GM21576 (cell line): ENCODE data around the gene MYH7.

ENCODE experiments used
- ATAC-seq: cut with Tn5 transposase; IDR thresholded peaks from one replicate; pipeline ENCODE4 v1.9.1; 2021; ENCODE audit warnings: mild to moderate bottlenecking, moderate library complexity; ENCODE audit not compliant: unreplicated experiment

Gene MYH7

DNA sequence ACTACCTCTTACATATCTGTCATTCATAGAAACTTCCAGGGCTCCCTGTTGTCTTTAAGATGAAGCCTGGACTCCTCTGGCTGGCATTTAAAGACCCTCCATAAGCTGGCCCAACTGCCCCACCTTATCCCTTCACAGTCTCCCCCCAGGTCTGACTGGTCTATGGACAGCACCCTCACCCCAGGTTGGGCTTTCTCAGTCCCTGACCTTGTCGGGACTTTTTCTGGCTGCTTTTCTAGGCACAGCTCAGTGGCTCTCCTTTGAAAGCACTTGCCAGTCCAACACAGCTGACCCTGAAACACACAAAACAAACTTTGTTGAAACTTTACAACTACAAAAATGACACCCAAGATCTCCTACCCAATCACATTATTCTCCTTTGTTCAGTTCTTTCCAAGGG, 13.9 kb upstream of the MYH7 start:
- ATAC-seq = no peak

DNA sequence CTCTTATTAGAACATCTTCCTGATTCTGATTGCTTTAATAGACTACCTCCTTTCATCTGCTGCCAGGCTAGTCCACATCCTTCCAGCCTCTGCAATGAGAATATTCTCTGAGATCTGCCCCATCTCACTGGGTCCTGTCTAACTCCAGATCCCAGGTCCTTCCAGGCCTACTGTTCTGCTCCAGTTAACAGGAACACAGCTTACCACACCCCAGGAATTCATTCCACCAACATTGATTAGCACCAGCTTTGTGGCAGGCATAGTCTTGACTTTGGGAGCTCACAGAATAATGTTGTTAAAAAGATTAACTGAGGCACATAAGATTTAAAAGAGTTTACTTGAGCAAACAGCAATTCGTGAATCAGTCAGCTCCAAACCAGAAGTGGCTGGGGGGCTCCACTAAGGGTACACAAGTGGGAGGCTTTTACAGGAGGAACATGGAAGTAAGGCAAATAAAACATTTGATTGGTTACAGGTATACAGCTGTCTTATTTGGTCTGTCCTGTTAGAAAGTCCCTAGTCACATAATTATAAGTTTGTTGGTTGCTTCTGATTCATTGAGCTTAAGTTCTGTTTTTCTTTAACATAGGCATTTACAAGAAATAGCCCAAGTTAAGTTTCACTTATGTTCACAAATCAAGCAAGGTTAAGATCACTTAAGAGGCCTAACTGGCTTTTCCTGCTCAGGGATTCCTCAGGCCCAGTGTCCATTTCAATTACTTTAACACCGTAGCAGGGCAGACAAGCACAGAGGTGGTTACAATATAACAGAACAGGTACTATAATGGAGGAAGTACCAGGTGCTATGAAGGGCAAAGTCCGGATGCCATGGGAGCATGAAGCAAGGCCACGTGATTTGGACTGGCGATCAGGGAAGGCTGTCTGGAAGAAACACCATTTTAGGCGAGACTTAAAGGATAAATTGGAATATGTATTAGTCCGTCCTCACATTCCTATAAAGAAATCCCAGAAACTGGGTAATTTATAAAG, 12.2 kb upstream of the MYH7 start:
- ATAC-seq = no peak

DNA sequence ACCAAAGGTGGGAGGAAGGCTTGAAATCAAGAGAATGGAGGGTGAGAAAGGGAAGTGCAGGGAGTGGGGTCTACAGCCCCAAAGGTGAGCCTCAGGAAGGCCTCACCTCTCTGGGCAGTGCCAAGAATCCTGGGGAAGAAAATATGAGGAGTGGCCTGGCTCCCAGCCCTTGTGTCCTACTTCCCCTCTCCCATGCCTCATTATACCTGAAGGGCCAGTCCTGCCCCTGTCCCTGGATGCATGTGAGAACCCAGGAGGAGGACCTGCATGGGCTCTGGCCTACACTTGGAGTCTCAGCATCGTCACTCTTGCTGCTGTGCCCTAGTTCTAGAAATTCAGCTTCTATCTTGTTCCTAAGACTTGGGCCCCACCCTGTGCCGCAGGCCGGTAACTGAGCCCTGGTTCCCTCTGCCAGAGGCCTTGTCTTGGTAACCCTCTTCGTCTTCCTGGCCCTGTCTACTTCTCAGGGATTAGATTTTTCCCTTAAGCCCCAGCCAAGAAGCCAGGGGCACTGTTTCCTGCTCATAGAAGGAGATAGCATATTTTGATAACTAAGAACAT, 10.9 kb upstream of the MYH7 start:
- no peak for ATAC-seq

DNA sequence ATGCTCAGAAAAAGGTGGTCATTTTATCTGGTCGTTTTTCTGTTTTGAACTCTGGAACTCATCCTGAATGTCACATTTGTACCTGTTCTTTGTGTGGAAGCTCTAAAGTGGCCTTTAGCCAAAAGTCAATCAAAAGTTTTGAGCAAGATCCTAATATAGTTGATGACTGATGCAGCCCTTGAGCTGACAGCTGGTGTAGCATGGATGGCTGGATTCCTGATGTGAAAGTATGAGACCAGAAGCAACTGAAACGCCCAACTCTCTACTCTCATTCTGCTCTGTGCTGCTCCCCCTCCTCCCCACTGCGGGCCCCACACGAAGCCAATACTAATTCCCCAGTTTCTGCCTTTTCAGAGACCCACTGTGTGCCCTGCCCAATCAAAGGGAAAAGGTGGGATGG, 10.3 kb upstream of the MYH7 start:
- no peak for ATAC-seq

DNA sequence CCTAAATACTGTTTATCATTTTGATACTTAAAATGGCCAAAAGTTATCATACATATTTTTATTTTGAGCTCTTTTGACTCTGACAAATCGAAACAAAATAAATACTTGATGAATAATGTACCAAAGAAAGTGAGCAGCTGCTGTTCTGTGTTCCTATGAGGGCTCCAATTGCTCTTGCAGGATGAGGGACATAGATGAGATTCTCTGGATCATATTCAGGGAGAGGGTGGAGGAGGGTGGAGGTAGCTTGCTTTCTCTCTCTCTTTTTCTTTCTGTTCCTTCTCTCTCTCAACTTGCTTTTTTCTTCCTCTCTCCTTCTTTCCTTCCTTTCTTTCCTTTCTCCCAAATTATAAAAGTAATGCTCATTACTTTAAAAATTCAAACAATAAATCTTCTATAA, 8.9 kb upstream of the MYH7 start:
- ATAC-seq = no peak

DNA sequence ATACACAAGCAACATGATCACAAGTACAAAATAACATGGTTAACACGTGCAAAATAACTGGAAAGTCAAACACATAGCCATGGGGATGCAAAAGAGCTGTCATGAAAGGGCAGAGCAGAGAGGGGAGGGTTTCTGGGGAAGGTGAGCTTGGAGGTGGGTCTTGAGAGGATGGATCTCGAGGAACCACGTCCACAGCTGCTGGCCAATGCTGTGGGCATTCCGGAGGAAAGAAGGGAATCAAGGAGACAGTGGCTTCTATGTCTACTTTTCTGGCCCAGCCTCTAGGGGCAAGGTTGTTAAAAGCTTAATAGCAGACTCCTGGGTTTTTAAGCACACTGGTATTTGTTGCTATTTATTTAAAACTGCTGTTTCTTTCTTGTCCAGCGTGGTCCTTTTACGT, 8.4 kb upstream of the MYH7 start:
- no peak for ATAC-seq

DNA sequence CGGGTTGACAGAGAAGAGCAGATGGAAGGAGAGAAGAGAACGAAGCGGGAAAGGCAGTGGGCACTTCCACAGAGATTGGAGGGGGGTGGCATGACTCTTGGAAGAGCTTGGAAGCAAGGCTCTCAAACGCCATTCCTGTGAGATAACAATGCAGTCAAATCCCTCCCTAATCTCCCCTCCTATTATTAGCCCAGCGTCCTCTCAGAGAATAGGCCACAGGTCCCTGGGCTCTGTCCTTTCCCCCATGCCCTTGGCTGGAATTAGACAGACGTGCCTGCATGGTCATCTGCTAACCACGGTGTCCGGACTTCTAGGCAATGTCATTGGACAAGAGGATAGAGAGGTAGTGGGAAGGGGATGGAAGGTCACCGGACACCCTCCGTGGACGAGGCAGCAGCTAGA, 8.0 kb upstream of the MYH7 start:
- no peak for ATAC-seq

DNA sequence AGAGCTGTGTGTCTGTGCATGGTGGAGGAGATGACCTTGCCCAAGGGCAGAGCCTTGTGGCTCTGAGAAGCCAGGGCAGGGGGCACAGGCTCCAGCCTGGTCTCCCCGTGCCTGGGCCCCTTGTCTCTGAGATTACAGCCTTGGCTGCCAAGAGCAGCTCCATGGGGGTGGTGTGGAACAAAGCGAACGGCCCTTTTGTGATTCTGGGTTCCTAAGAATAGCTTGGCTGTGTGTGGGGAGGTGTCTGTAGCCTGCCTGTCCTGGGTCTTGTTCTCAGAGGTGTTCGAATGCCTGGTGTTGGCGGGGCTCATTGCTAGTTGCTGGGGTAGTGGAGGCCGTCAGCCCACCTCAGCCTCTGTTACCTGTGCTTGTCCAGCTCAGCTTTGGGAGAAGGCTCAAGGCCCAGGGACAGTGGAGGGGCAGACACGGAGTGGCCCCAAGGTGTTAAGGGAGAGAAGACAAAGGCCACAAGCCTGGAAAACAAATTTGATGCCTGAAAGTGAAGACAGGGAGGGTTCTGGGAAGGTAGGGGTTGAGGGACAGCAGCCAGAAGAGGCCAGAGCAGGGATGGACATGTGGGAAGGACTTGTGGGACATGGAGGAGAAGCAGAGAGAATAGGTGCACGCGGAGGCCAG, 7.4 kb upstream of the MYH7 start:
- no peak for ATAC-seq

DNA sequence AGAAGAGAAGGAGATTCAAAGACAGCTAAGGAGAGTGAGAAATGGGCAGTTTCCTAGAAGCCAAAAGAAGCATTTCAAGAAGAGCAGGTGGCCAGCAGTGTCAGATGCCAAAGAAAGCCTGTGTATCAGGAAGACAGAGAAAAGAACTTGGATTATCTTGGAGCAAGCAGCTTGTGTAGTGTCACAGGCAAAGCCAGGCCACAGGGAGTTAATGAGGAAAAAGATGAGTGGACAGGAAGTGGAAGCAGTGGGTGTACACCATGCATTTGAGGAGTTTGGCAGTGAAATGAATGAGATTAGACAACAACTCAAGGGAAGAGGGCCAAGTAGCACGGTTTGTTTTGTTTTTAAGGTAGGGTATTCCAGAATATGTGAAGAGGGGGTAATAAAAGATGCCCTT, 5.6 kb upstream of the MYH7 start:
- ATAC-seq = no peak

DNA sequence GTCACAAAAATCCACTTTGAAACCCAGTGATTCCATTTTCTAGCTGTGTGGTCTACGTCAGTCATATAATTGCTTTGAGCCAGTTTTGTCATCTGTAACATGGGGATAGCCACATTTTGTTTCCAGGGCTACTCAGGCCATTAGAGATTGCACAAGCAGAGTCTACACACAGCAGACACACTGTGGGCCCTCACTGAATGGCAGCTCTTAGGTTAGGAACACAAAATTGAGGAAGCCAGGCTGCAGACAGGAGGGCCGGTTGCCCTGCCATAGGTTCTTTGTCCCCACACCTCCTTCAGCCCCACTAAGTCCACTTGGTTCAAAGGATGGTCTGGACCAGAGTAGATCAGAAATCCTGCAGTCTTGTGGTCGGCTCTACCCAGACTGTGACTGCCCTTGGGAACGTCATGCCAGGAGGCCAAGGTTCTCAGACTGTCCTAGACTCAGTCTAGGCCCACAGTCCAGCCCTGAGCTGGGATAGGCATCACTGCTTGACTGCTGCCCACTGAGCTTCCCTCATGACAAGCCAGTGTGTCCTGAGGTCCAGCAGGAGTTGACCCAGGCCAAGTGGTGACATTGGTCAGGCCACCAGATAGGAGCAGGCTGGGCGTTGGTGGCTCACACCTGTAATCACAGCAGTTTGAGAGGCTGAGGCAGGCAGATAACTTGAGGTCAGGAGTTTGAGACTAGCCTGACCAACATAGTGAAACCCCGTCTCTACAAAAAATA, 3.8 kb upstream of the MYH7 start:
- no peak for ATAC-seq

DNA sequence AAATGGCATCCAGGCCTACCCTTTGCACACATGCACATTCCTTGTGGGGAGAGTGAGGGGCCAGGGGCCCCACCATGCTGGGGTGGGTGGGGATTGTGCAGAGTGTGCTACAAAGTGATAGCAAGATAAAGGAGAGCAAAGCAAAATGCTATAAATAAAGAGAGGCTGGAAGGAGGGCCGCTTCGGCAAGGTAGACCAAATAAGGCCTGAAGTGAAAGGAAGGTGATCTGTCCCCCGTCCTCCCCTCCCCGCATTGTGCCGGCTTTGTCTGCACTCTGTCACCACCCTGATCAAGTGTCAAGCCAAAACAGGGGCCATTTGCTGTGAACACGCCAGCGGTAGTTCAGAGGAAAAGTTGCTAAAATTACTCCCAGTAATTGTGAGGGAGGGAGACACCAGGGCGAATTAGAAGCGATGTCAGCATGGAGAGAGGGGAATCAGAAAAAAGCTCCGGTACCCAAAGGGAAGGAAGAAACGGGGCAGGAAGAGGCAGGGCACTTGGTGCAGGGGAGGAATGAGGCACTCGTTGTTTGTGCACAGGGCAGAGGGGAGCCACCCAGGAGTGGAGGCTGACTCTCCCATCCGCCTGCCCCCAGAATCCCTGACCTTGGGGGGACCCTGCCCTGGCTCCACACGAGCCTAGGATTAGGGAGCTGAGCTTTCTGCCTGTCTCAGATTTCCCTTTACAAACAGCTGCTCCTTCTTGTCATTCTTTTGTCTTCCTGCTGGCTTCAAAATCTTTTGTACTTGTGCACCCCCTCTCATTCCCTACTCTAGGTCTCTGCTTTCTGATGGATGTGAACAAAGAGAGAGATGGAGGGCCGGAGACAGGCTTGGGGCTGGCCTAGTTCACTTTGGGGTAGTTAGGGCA, 2.9 kb upstream of the MYH7 start:
- no peak for ATAC-seq

DNA sequence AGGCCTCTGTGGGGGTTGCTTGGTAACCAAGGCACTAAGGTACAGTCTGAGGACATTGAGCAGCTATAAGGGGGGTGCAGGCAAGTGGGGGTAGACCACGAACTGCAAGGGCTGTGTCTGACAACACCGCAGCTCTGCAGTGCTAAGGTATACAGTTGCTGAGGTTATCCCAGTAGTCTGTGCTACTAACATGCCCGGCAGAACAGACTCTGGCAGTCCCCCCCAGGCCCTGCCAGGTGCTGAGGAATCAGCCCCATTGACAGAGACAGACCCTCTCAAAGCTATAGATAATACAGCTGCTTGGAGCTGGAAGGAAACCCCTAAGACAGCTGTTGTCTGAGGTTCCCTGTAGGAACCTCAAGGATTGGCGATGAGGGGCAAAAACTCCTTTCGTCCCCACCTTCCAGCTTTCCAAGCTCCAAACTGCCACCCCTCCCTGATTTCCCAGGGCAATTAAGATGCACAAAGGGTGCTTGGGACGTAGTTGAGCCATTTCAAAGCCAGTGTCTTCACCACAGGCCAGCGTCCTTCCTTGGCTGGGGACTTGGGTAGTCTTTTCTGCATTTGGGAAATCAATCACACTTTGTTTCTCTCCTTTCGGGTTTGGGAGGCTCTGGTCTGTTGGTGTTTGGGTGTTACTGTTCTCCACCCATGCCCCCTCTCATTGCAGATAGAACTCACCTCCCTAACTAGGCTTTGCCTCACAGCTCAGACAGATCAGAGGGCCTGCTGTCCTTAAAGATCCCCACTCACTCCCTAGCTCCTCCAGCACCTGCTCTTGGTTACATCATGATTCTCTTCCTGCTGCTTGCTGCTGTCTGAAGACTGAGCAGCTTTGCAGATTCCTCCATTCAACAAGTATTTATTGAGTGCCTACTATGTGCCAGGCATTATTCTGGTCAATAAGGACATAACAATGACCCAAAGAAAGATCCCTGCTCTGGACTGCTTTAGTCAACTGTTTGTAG, 2.0 kb upstream of the MYH7 start:
- ATAC-seq = no peak

DNA sequence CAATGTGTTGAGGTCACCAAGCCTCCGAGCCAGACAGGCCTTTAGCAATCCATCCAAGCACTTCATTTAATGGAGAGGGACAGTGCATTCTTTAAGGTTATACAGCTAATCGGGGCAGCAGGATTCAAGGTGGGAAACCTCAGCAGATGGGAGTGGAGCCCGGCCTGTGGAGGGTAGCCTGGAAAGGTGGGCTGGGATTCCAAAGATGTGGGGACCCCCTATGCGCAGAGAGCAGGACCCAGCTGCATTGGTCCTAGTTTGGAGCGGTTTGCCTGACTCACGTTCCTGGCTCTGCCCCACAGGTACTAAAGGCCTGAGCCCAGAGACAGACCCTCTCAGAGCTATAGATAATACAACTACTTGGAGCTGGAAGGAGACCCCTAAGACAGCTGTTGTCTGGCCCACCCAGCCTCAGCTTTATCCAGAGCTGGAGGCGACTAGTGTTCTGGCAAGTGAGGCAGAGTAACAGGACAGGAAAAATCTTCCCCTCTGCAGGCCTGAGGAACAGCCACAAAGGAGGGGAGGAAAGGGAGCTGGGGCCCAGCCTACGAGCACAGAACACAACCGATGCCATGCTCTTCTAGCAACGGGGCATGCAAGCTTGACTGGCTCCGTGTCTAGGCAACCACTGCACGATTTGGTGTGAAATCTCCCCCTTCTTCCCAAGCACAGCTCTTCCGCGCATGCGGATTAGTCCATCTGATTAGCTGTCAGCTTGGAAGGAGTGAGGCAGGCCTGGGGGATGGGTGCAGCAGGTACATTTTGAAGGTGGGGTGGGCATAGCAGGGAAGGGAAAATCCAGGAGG, 1.1 kb upstream of the MYH7 start:
- no peak for ATAC-seq

DNA sequence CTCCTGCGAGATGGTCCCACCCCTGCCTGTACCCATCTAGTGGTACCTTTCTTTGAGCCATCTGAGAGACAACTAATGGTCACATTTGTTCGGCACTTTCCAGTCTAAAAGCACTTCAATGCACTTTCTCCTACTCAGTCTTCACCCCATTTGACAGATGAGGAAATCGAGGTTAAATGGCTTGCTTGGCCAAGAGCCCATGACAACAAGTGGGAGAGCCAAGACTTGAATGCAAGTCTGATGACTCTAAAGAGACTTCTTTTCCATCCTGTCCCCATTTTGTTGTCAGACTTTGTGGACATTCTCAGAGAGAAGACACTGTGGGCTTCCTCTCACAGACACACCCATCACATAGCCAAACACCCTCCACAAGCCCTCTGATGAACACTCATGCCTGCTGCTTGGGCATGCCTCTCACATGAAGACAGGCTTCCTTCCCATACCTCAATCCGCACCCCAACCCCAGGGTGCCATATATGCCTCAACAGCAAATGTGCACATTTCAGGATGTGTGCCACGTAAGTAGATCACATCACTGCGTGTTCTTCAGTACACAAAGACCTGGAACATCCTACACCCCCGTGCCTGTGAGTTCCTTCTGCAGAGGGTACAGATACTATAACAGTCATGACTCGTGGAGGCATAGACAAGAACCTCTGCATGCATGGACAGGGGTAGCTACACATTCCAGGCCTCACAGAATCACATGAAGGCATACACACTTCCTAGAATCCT, 805 bp downstream of the MYH7 start:
- no peak for ATAC-seq

DNA sequence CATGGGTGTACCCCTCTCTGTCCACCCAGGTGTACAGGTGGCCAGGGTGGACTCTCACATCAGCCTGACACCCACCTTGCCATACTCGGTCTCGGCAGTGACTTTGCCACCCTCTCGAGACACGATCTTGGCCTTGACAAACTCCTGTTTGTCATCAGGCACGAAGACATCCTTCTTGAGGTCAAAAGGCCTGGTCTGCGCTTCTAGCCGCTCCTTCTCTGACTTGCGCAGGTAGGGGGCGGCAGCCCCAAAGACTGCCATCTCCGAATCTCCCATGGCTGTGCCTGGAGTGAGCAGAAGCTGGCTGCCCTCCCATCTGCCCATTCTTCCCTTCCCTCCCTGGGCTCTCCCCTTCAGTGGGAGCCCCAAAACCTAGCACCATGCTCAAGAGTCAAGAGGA, 2.0 kb downstream of the MYH7 start:
- ATAC-seq = no peak

DNA sequence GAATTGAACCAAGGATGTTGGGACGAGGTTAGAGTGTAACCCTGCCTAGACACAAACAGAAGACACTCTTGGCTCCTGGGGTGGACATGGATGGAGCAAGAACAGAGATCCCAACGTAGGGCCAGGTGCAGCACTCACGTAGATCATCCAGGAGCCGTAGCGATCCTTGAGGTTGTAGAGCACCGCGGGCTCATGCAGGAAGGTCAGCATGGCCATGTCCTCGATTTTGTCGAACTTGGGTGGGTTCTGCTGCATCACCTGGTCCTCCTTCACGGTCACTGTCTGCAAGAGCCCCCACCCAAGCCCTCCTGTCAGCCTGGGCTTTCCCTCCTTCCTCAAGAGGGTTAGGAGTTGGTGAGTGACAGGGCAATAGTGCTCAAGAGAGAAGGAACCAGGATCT, 2.5 kb downstream of the MYH7 start:
- no peak for ATAC-seq

DNA sequence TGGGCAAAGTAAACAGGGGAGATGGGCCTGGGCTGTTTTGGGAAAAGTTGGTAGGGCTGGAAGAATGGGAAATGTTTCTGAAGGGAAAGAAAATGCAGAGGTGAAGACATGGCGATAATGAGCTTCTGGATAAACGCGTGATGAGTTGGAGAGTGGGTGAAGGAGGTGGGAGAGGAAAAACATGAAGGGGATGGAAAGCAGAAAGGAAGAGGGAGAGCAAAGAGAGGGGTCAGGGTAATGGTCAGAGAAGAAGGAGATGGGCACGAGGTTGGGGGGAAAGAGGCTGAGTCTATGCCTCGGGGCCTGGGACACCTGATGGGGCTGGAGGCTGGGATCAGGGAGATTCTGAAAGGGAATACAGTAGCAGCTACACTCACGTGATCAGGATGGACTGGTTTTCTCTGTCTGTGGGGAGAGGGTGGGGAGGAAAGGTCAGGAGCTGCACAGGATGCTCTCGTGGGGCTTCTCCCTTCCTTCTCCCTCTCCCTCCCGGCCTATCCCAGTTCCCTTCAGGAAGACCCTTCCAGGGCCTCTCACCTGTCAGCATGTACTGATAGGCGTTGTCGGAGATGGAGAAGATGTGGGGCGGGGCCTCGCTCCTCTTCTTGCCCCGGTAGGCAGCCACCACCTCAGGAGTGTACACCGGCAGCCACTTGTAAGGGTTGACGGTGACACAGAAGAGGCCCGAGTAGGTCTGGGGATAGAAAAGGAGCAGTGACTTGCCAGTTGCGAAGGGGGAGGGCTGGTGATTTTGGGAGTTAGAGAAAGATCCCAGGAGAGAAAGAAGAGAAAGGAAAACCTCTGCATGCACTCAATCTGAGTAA, 3.1 kb downstream of the MYH7 start:
- ATAC-seq = no peak
